ENCODE measurements around the gene MESD.

- TF ChIP-seq ZC3H4 (CRISPR knock-in tag; IDR thresholded peaks at IDR 0.05; ENCODE audit: borderline replicate concordance) (no peak), ERF (CRISPR knock-in tag; IDR thresholded peaks at IDR 0.05) (no peak), SAP30 (IDR thresholded peaks at IDR 0.05; ENCODE audit: borderline replicate concordance, insufficient read depth, low read depth, low read length, poor library complexity, severe bottlenecking) (no peak), CTCF (IDR thresholded peaks at IDR 0.05 in 2 of 3, conservative IDR thresholded peaks at IDR 0.05 in 1 of 3; ENCODE audit: insufficient read depth in 2 of 3, low read depth in 1 of 3, low read length in 3 of 3) (no peak), ZNF444 (CRISPR knock-in tag; IDR thresholded peaks at IDR 0.05) (no peak), HIVEP1 (CRISPR knock-in tag; IDR thresholded peaks at IDR 0.05) (no peak), EP400 (IDR thresholded peaks at IDR 0.05) (no peak)
- TF ChIP-seq, protein P1, sequence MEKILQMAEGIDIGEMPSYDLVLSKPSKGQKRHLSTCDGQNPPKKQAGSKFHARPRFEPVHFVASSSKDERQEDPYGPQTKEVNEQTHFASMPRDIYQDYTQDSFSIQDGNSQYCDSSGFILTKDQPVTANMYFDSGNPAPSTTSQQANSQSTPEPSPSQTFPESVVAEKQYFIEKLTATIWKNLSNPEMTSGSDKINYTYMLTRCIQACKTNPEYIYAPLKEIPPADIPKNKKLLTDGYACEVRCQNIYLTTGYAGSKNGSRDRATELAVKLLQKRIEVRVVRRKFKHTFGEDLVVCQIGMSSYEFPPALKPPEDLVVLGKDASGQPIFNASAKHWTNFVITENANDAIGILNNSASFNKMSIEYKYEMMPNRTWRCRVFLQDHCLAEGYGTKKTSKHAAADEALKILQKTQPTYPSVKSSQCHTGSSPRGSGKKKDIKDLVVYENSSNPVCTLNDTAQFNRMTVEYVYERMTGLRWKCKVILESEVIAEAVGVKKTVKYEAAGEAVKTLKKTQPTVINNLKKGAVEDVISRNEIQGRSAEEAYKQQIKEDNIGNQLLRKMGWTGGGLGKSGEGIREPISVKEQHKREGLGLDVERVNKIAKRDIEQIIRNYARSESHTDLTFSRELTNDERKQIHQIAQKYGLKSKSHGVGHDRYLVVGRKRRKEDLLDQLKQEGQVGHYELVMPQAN (IDR thresholded peaks at IDR 0.05; ENCODE audit: borderline replicate concordance) = no peak
- TF ChIP-seq, protein P2, sequence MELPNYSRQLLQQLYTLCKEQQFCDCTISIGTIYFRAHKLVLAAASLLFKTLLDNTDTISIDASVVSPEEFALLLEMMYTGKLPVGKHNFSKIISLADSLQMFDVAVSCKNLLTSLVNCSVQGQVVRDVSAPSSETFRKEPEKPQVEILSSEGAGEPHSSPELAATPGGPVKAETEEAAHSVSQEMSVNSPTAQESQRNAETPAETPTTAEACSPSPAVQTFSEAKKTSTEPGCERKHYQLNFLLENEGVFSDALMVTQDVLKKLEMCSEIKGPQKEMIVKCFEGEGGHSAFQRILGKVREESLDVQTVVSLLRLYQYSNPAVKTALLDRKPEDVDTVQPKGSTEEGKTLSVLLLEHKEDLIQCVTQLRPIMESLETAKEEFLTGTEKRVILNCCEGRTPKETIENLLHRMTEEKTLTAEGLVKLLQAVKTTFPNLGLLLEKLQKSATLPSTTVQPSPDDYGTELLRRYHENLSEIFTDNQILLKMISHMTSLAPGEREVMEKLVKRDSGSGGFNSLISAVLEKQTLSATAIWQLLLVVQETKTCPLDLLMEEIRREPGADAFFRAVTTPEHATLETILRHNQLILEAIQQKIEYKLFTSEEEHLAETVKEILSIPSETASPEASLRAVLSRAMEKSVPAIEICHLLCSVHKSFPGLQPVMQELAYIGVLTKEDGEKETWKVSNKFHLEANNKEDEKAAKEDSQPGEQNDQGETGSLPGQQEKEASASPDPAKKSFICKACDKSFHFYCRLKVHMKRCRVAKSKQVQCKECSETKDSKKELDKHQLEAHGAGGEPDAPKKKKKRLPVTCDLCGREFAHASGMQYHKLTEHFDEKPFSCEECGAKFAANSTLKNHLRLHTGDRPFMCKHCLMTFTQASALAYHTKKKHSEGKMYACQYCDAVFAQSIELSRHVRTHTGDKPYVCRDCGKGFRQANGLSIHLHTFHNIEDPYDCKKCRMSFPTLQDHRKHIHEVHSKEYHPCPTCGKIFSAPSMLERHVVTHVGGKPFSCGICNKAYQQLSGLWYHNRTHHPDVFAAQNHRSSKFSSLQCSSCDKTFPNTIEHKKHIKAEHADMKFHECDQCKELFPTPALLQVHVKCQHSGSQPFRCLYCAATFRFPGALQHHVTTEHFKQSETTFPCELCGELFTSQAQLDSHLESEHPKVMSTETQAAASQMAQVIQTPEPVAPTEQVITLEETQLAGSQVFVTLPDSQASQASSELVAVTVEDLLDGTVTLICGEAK (IDR thresholded peaks at IDR 0.05) = no peak
- TF ChIP-seq, protein P2 (CRISPR knock-in tag; IDR thresholded peaks at IDR 0.05) = no peak
- TF ChIP-seq, protein P3, sequence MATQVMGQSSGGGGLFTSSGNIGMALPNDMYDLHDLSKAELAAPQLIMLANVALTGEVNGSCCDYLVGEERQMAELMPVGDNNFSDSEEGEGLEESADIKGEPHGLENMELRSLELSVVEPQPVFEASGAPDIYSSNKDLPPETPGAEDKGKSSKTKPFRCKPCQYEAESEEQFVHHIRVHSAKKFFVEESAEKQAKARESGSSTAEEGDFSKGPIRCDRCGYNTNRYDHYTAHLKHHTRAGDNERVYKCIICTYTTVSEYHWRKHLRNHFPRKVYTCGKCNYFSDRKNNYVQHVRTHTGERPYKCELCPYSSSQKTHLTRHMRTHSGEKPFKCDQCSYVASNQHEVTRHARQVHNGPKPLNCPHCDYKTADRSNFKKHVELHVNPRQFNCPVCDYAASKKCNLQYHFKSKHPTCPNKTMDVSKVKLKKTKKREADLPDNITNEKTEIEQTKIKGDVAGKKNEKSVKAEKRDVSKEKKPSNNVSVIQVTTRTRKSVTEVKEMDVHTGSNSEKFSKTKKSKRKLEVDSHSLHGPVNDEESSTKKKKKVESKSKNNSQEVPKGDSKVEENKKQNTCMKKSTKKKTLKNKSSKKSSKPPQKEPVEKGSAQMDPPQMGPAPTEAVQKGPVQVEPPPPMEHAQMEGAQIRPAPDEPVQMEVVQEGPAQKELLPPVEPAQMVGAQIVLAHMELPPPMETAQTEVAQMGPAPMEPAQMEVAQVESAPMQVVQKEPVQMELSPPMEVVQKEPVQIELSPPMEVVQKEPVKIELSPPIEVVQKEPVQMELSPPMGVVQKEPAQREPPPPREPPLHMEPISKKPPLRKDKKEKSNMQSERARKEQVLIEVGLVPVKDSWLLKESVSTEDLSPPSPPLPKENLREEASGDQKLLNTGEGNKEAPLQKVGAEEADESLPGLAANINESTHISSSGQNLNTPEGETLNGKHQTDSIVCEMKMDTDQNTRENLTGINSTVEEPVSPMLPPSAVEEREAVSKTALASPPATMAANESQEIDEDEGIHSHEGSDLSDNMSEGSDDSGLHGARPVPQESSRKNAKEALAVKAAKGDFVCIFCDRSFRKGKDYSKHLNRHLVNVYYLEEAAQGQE (IDR thresholded peaks at IDR 0.05; ENCODE audit: borderline replicate concordance) = no peak
- TF ChIP-seq, protein P3 (CRISPR knock-in tag; IDR thresholded peaks at IDR 0.05; ENCODE audit: low read depth) = no peak
Measured at GRCh38 chr15:80992006-80992405, 2.4 kb upstream of the MESD start.
